CD4-positive, alpha-beta memory T cell (primary cell): Measurements from ENCODE around the gene TMEM69. TPM values are rescaled to one million over a fixed set of nuclear protein-coding genes. Genes with fewer than 3 reads are reported as not detected.
"Not testable (repeated sequence)": the region's sequence is repeated elsewhere in the genome, so short reads cannot be mapped to it uniquely, and the experiment has no call there.

ENCODE experiments used
- CTCF ChIA-PET: fragments of 350-600 bp; sonication (Branson Sonifier 250); formaldehyde crosslinking; loops from one replicate; lab custom pipeline; 2021; ENCODE audit warnings: inconsistent platforms; ENCODE audit not compliant: partially characterized antibody; lab: Charles Lee
- POLR2A ChIA-PET: fragments of 350-600 bp; sonication (Branson Sonifier 250); formaldehyde crosslinking; loops from one replicate; lab custom pipeline; 2021; ENCODE audit not compliant: partially characterized antibody; lab: Charles Lee
- DNase-seq, 5 donors: peaks; one replicate each; pipeline versions ENCODE4 v3.0.0 to v3.0.0-alpha.2; 2020 to 2022; ENCODE audit warnings: mixed read lengths in 1 of 5
- H3K27ac ChIP-seq: one replicate; pipeline ENCODE4 v1.7.0; 2013; ENCODE audit warnings: low read depth, low read length
- H3K27me3 ChIP-seq: 2 replicates; pipeline ENCODE4 v1.7.0; 2013; ENCODE audit warnings: mild to moderate bottlenecking, low read length, moderate library complexity; ENCODE audit not compliant: insufficient read depth
- H3K36me3 ChIP-seq: 2 replicates; pipeline ENCODE4 v1.7.0; 2013; ENCODE audit warnings: mild to moderate bottlenecking, low read length, moderate library complexity; ENCODE audit not compliant: insufficient read depth
- H3K4me1 ChIP-seq: 2 replicates; pipeline ENCODE4 v1.7.0; 2013; ENCODE audit warnings: mild to moderate bottlenecking, low read length, moderate library complexity; ENCODE audit not compliant: insufficient read depth
- H3K4me3 ChIP-seq, 2 donors: one replicate each; pipeline ENCODE4 v1.7.0; 2013; ENCODE audit warnings: low read length in 2 of 2, mild to moderate bottlenecking in 1 of 2
- H3K9me3 ChIP-seq, 2 donors: one replicate each; pipeline ENCODE4 v1.7.0; 2013; ENCODE audit warnings: low read length in 2 of 2, control low read depth in 1 of 2; ENCODE audit not compliant: control insufficient read depth in 1 of 2
- H3K27ac Mint-ChIP-seq, 7 donors: one replicate each; pipeline ENCODE4 v1.8.0; 2020 to 2021; ENCODE audit warnings: mixed read lengths in 7 of 7, mild to moderate bottlenecking in 6 of 7, inconsistent platforms in 3 of 7, moderate library complexity in 3 of 7
- H3K27me3 Mint-ChIP-seq, 2 donors: one replicate each; pipeline ENCODE4 v1.8.0; 2020 to 2021; ENCODE audit warnings: mixed read lengths in 2 of 2
- H3K36me3 Mint-ChIP-seq, 2 donors: one replicate each; pipeline ENCODE4 v1.8.0; 2020 to 2021; ENCODE audit warnings: mixed read lengths in 2 of 2, inconsistent platforms in 1 of 2, mild to moderate bottlenecking in 1 of 2
- H3K4me1 Mint-ChIP-seq, 4 donors: one replicate each; pipeline ENCODE4 v1.8.0; 2020 to 2021; ENCODE audit warnings: mixed read lengths in 4 of 4, mild to moderate bottlenecking in 1 of 4
- H3K4me3 Mint-ChIP-seq, 8 donors: one replicate each; pipeline ENCODE4 v1.8.0; 2020 to 2021; ENCODE audit warnings: mixed read lengths in 8 of 8, mild to moderate bottlenecking in 7 of 8, moderate library complexity in 6 of 8, inconsistent platforms in 3 of 8
- H3K9me3 Mint-ChIP-seq, 8 donors: one replicate each; pipeline ENCODE4 v1.8.0; 2020 to 2021; ENCODE audit warnings: mixed read lengths in 8 of 8, mild to moderate bottlenecking in 5 of 8, inconsistent platforms in 3 of 8, moderate library complexity in 1 of 8
- intact Hi-C: fragments of 100-400 bp; cut with micrococcal nuclease; formaldehyde crosslinking; loops from one replicate; pipeline ENCODE4 v1.15.1; 2023
- polyA plus RNA-seq, 2 donors: library from polyadenylated mRNA; unstranded; fragments of 300-500 nt; fragmentation: Illumina TruSeq; gene quantifications; one replicate each; pipeline ENCODE4 v1.2.3, GENCODE V29; 2021
- total RNA-seq, 2 experiments: library from RNA; stranded (reverse); gene quantifications; one replicate each; pipeline ENCODE4 v1.2.3, GENCODE V29; 2021

TMEM69 gene
- total and polyA plus RNA-seq, 4 experiments from 2014 or later, result 26.1 to 42.5 (median 31.4) TPM

DNA sequence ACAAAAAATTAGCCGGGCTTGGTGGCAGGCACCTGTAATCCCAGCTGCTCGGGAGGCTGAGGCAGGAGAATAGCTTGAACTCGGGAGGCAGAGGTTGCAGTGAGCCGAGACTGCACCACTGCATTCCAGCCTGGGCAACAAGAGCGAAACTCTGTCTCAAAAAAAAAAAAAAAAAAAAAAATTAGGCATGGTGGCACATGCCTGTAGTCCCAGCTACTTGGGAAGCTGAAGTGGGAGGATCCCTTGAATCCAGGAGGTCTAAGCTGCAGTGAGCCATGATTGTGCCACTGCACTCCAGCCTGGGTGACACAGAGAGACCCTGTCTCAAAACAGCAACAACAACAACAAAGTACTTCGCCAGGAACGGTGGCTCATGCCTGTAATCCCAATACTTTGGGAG lies 11.4 kb upstream of the TMEM69 start:
- CTCF ChIA-PET, result interaction anchor here (1.2 kb wide), 1 partner anchor 9 kb away, joined by 3 read pairs; the partner anchor contains the start of gene GPBP1L1
- intact Hi-C loops, H3K36me3 ChIP-seq, H3K9me3 Mint-ChIP-seq, H3K27me3 Mint-ChIP-seq, H3K4me3 ChIP-seq, DNase-seq, H3K9me3 ChIP-seq, H3K27ac ChIP-seq, H3K27me3 ChIP-seq: not testable (repeated sequence)
- H3K36me3 Mint-ChIP-seq, result peaks cover 4 to 18% of the 10 kb centered on the region in 2 donors
- peaks cover 53 to 92% (median 75%) of the 10 kb centered on the region in 4 donors for H3K4me1 Mint-ChIP-seq
- H3K27ac Mint-ChIP-seq, result peak overlapping the region in 1 of 7 donors; percentile 16
- H3K4me1 ChIP-seq, result peaks cover 91% of the 10 kb centered on the region
- POLR2A ChIA-PET, result interaction anchor here (0.7 kb wide), 1 partner anchor 10 kb away, joined by 3 read pairs; the partner anchor contains the start of gene GPBP1L1
- H3K4me3 Mint-ChIP-seq, result peak overlapping the region in 2 of 8 donors; percentile 58 to 62

DNA sequence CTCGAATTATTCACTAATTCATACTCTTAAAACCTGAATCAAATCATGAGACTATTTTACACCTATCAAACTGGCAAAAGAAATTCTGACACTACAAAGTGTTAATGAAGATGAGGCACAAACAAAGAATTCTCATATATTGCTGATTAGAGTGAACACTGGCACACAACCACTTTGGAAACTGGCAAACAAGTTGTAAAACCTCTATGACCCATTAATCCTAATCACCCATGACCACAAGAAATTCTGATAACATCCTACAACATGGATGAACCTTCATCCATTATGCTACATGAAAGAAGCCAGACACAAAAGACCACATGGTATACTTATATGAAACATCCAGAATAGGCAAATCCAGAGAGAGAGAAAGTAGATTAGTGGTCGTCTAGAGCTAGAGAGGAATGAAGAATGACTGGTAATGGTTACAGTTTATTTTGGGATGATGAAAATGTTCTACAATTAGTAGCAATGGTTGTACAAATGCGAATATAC lies 10.2 kb upstream of the TMEM69 start:
- H3K9me3 ChIP-seq, result no peaks in the 10 kb centered on the region
- DNase-seq, result no peak
- intact Hi-C loops, result no loop called here
- Mint-ChIP-seq H3K27me3 (no peaks in the 10 kb centered on the region), H3K36me3 (peaks cover 4 to 15% of the 10 kb centered on the region in 2 donors), H3K4me1 (peaks cover 56 to 99% (median 76%) of the 10 kb centered on the region in 4 donors), H3K9me3 (no peaks in the 10 kb centered on the region), H3K27ac (peak overlapping the region in 4 of 7 donors; percentile 2 to 68 (median 28)), H3K4me3 (peak overlapping the region in 5 of 8 donors; percentile 1 to 43 (median 31))
- H3K4me3 ChIP-seq, result no peak overlapping the region
- CTCF ChIA-PET, result interaction anchor here (1.2 to 1.3 kb wide), 2 partner anchors 8 to 30 kb away, joined by 3 read pairs; partner anchors contain the start of gene GPBP1L1
- H3K4me1 ChIP-seq, result peaks cover 95% of the 10 kb centered on the region
- H3K36me3 ChIP-seq, result peaks cover 5% of the 10 kb centered on the region
- no peak overlapping the region for H3K27ac ChIP-seq
- POLR2A ChIA-PET, result interaction anchor here (0.9 to 1.3 kb wide), 2 partner anchors 9 kb away, joined by 4 to 7 read pairs; partner anchors contain the start of gene GPBP1L1
- no peaks in the 10 kb centered on the region for H3K27me3 ChIP-seq

DNA sequence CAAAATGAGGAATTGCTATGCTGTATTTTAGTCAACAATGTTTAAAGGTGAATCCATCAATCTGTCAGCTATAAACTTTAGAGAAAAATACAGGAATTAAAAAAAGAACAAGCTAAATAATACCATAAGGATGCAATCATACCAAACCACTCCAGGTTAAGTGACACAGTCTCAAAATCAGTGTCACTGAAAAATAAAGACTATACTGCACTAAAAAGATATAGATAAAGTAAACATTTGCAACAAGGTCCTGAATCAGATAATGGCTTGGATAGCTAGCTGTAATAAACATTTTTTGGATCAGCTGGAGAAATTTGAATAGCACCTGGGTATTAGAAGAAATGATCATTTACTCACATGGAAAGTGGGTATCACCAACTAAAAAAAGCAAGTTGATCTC lies 9.5 kb upstream of the TMEM69 start:
- H3K4me3 Mint-ChIP-seq, result peak overlapping the region in 1 of 8 donors; percentile 20
- Histone ChIP-seq H3K4me1 (peaks cover 95% of the 10 kb centered on the region), H3K9me3 (no peaks in the 10 kb centered on the region), H3K27ac (no peak overlapping the region), H3K4me3 (no peak overlapping the region), H3K27me3 (no peaks in the 10 kb centered on the region), H3K36me3 (peaks cover 5% of the 10 kb centered on the region)
- peaks cover 52 to 95% (median 72%) of the 10 kb centered on the region in 4 donors for H3K4me1 Mint-ChIP-seq
- H3K36me3 Mint-ChIP-seq, result peaks cover 4 to 11% of the 10 kb centered on the region in 2 donors
- ChIA-PET CTCF (interaction anchor here (1.3 kb wide), 1 partner anchor 31 kb away, joined by 3 read pairs; no protein-coding TSS in a partner anchor), POLR2A (interaction anchor here (0.9 to 1.3 kb wide), 2 partner anchors 8 to 9 kb away, joined by 4 to 7 read pairs; partner anchors contain the start of gene GPBP1L1)
- intact Hi-C loops, result no loop called here
- H3K27ac Mint-ChIP-seq, result peak overlapping the region in 3 of 7 donors; percentile 6 to 46 (median 43)
- H3K27me3 Mint-ChIP-seq, result no peaks in the 10 kb centered on the region
- DNase-seq, result no peak
- no peaks in the 10 kb centered on the region for H3K9me3 Mint-ChIP-seq

DNA sequence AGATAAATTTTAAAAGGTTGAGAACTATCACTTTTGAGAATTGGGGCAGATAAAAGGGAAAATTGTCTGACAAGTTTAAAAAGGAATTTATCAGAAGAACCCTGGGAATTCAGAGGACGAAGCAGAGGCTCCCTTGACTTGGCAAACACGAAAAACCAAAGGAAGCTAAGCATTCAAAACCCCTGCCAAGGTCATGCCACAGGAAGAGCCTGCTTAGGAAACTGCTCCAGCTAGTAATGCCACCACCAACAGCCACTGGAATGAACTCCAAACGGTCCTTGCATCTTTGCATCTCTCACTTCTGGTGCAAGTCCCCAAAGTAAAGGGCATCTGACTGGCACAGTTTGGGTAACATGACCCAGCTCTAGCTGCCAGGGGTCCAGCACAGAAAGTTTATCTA lies 8.9 kb upstream of the TMEM69 start:
- intact Hi-C loops, result no loop called here
- Mint-ChIP-seq H3K27me3 (no peaks in the 10 kb centered on the region), H3K4me3 (peak overlapping the region; percentile 9 to 66 (median 60)), H3K4me1 (peaks cover 52 to 89% (median 69%) of the 10 kb centered on the region in 4 donors), H3K9me3 (no peaks in the 10 kb centered on the region), H3K36me3 (peaks cover 4 to 11% of the 10 kb centered on the region in 2 donors), H3K27ac (peak overlapping the region in 3 of 7 donors; percentile 3 to 50 (median 48))
- no peak overlapping the region for H3K27ac ChIP-seq
- no peak for DNase-seq
- ChIA-PET POLR2A (no interaction called here), CTCF (no interaction called here)
- no peaks in the 10 kb centered on the region for H3K27me3 ChIP-seq
- H3K4me3 ChIP-seq, result no peak overlapping the region
- peaks cover 96% of the 10 kb centered on the region for H3K4me1 ChIP-seq
- peaks cover 5% of the 10 kb centered on the region for H3K36me3 ChIP-seq
- no peaks in the 10 kb centered on the region for H3K9me3 ChIP-seq

DNA sequence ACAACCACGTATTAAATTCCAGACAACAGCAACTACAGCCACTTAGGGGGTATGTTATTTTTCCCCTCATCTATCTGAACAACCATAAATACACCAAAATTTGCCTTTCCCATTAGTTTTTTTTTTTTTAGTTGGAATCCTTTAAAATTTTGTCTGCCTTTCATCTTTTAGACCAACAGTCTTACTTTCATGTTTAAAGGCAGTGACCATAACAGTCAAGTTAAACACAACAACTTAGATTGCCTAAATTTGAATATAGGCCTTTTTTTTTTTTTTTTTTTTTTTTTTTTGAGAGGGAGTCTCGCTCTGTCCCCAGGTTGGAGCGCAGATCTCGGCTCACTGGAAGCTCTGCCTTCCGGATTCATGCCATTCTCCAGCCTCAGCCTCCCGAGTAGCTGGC lies 5.0 kb upstream of the TMEM69 start:
- intact Hi-C loops, result loop anchor here (10.0 kb wide), 1 partner anchor 698 kb away; the partner anchor contains the start of gene EIF2B3
- no peak for DNase-seq
- Histone ChIP-seq H3K36me3 (no peaks in the 10 kb centered on the region), H3K27me3 (no peaks in the 10 kb centered on the region), H3K4me1 (peaks cover 79% of the 10 kb centered on the region), H3K27ac (no peak overlapping the region), H3K9me3 (no peaks in the 10 kb centered on the region), H3K4me3 (no peak overlapping the region)
- Mint-ChIP-seq H3K36me3 (peaks cover 0 to 27% of the 10 kb centered on the region in 2 donors), H3K27ac (no peak overlapping the region), H3K9me3 (no peaks in the 10 kb centered on the region), H3K4me3 (peak overlapping the region in 5 of 8 donors; percentile 24 to 64 (median 27)), H3K4me1 (peaks cover 42 to 89% (median 58%) of the 10 kb centered on the region in 4 donors), H3K27me3 (no peaks in the 10 kb centered on the region)
- ChIA-PET CTCF (interaction anchor here (0.5 to 0.6 kb wide), 2 partner anchors 165 to 190 kb away, joined by 3 to 4 read pairs; no protein-coding TSS in a partner anchor), POLR2A (interaction anchor here (0.6 kb wide), 1 partner anchor 11 kb away, joined by 4 read pairs; no protein-coding TSS in a partner anchor)

DNA sequence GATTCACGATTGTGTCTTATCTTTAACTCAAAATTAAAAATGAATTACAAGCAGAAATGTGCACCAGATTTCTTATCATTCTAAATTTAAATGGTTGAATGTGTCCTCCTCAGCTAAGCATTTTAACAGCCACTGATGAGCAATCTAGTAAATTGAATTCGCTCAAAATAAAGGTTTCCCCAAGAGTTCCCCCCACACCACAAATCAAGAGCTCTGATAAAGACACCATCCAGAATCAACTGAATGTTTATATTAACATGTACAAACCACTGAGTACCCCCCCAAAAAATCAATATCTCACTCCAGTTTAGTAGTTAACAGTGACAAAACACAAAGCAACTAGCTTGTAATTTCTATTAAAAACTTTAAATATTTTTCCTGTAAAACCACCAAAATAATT lies 3.6 kb upstream of the TMEM69 start:
- H3K27ac ChIP-seq, result no peak overlapping the region
- H3K36me3 ChIP-seq, result no peaks in the 10 kb centered on the region
- peaks cover 76% of the 10 kb centered on the region for H3K4me1 ChIP-seq
- Mint-ChIP-seq H3K27me3 (no peaks in the 10 kb centered on the region), H3K9me3 (no peaks in the 10 kb centered on the region), H3K27ac (peak overlapping the region in 3 of 7 donors; percentile 75 to 98 (median 84)), H3K4me1 (peaks cover 32 to 84% (median 54%) of the 10 kb centered on the region in 4 donors), H3K36me3 (peaks cover 0 to 32% of the 10 kb centered on the region in 2 donors), H3K4me3 (peak overlapping the region; percentile 73 to 100 (median 97))
- intact Hi-C loops, result loop anchor here (10.0 kb wide), 1 partner anchor 700 kb away; the partner anchor contains the start of gene EIF2B3
- CTCF ChIA-PET, result interaction anchor here (0.5 kb wide), 1 partner anchor 12 kb away, joined by 3 read pairs; no protein-coding TSS in a partner anchor
- no peak overlapping the region for H3K4me3 ChIP-seq
- H3K9me3 ChIP-seq, result no peaks in the 10 kb centered on the region
- POLR2A ChIA-PET, result interaction anchor here (1.1 to 3.2 kb wide), 2 partner anchors 66 to 163 kb away, joined by 6 to 25 read pairs; partner anchors contain the start of gene PRDX1
- no peak for DNase-seq
- no peaks in the 10 kb centered on the region for H3K27me3 ChIP-seq
